H1 (cell line): ENCODE results near the gene ANXA1. TPM values are rescaled to one million over a fixed set of nuclear protein-coding genes. Genes with fewer than 3 reads are reported as not detected.

Experiments
- CTCF ChIA-PET: fragments of 300-600 bp; sonication (Branson Sonifier 250); formaldehyde crosslinking; loops from one replicate; lab custom pipeline; 2021; ENCODE audit not compliant: partially characterized antibody; lab: Charles Lee
- POLR2A ChIA-PET: fragments of 300-600 bp; sonication (Branson Sonifier 250); formaldehyde crosslinking; loops from one replicate; lab custom pipeline; 2021; ENCODE audit warnings: inconsistent platforms; ENCODE audit not compliant: partially characterized antibody; lab: Charles Lee
- DNase-seq, 2 experiments: peaks; one replicate each; pipeline versions ENCODE4 v3.0.0 to v3.0.0-alpha.2; 2010 to 2022; ENCODE audit warnings: low spot score in 2 of 2, low read depth in 1 of 2, mixed read lengths in 1 of 2
- FAIRE-seq: peaks from 2 replicates; lab custom pipeline; 2011; peaks lifted over from hg19 to GRCh38; lab: Jason Lieb, UNC
- H2AFZ ChIP-seq: 2 replicates; pipeline ENCODE4 v1.8.1; 2012; ENCODE audit warnings: low read length, inconsistent platforms
- H2AK5ac ChIP-seq: 2 replicates; pipeline ENCODE4 v1.6.1; 2013; ENCODE audit warnings: low read depth, low read length
- H2BK120ac ChIP-seq: replicated peaks from 2 replicates; pipeline ENCODE3; 2013; ENCODE audit warnings: low read depth, low read length, inconsistent platforms
- H2BK12ac ChIP-seq: 2 replicates; pipeline ENCODE4 v1.6.1; 2013; ENCODE audit warnings: low read depth, low read length
- H2BK15ac ChIP-seq: 2 replicates; pipeline ENCODE4 v1.6.1; 2013; ENCODE audit warnings: low read length
- H2BK20ac ChIP-seq: 2 replicates; pipeline ENCODE4 v1.6.1; 2013; ENCODE audit warnings: low read length
- H2BK5ac ChIP-seq: 2 replicates; pipeline ENCODE4 v1.6.1; 2013; ENCODE audit warnings: low read depth, low read length
- H3K14ac ChIP-seq: 2 replicates; pipeline ENCODE4 v1.6.1; 2013; ENCODE audit warnings: inconsistent platforms; ENCODE audit not compliant: insufficient read length
- H3K18ac ChIP-seq: 2 replicates; pipeline ENCODE4 v1.6.1; 2013; ENCODE audit warnings: low read length; ENCODE audit errors: extremely low read depth
- H3K23ac ChIP-seq: 2 replicates; pipeline ENCODE4 v1.6.1; 2013; ENCODE audit warnings: inconsistent platforms; ENCODE audit not compliant: insufficient read length
- H3K23me2 ChIP-seq: 2 replicates; pipeline ENCODE4 v1.6.1; 2013; ENCODE audit warnings: low read depth, low read length
- H3K27ac ChIP-seq: 2 replicates; pipeline ENCODE4 v1.6.1; 2011; ENCODE audit warnings: low read depth, low read length, inconsistent platforms
- H3K27me3 ChIP-seq, 4 experiments: replicated peaks in 1 of 4; 1 replicate in 1 of 4; 2 replicates in 3 of 4; pipeline versions ENCODE4 v1.6.1 to v1.8.1; 2011 to 2013; ENCODE audit warnings: low read length in 3 of 4, mild to moderate bottlenecking in 3 of 4, inconsistent platforms in 2 of 4, mixed read lengths in 2 of 4, moderate library complexity in 1 of 4; ENCODE audit not compliant: control insufficient read depth in 3 of 4, insufficient read depth in 3 of 4; ENCODE audit errors: extremely low read depth in 1 of 4
- H3K36me3 ChIP-seq, 4 experiments: 2 replicates each; pipeline versions ENCODE4 v1.6.1 to v1.8.1; 2011 to 2013; ENCODE audit warnings: mild to moderate bottlenecking in 4 of 4, low read length in 3 of 4, moderate library complexity in 2 of 4, control low read depth in 1 of 4, inconsistent platforms in 1 of 4; ENCODE audit not compliant: insufficient read depth in 4 of 4, control insufficient read depth in 2 of 4
- H3K4ac ChIP-seq: replicated peaks from 2 replicates; pipeline ENCODE3; 2013; ENCODE audit warnings: low read length, low read depth, mixed read lengths, inconsistent platforms; ENCODE audit not compliant: insufficient read length
- H3K4me1 ChIP-seq, 4 experiments: replicated peaks in 1 of 4; 1 replicate in 1 of 4; 2 replicates in 3 of 4; pipeline versions ENCODE4 v1.6.1 to v1.8.1; 2011 to 2013; ENCODE audit warnings: low read length in 3 of 4, inconsistent platforms in 2 of 4, mixed read lengths in 1 of 4; ENCODE audit not compliant: insufficient read depth in 4 of 4, control insufficient read depth in 3 of 4
- H3K4me2 ChIP-seq, 2 experiments: 2 replicates each; pipeline versions ENCODE4 v1.6.1 to v1.8.1; 2011 to 2013; ENCODE audit warnings: low read depth in 2 of 2, low read length in 2 of 2, control low read depth in 1 of 2, inconsistent platforms in 1 of 2, mild to moderate bottlenecking in 1 of 2; ENCODE audit not compliant: insufficient read depth in 1 of 2
- H3K4me3 ChIP-seq, 4 experiments: fragments of 200-600, 300-600 bp in 1 of 4; sonication (generic), shearing (Covaris generic), sonication (Bioruptor Twin) in 1 of 4; 2 replicates each; pipeline versions ENCODE4 v1.5.1 to v1.8.1; 2011 to 2016; ENCODE audit warnings: low read length in 4 of 4, low read depth in 3 of 4, control low read depth in 2 of 4, inconsistent platforms in 2 of 4, mild to moderate bottlenecking in 2 of 4, mixed read lengths in 1 of 4, moderate library complexity in 1 of 4; ENCODE audit not compliant: insufficient read depth in 2 of 4; ENCODE audit errors: extremely low read depth in 1 of 4
- H3K56ac ChIP-seq: replicated peaks from 2 replicates; pipeline ENCODE3; 2013; ENCODE audit warnings: low read depth, mild to moderate bottlenecking, mixed read lengths, low read length, inconsistent platforms; ENCODE audit not compliant: insufficient read length
- H3K79me1 ChIP-seq: 2 replicates; pipeline ENCODE4 v1.6.1; 2013; ENCODE audit warnings: low read depth, low read length, control low read depth
- H3K79me2 ChIP-seq, 2 experiments: 2 replicates each; pipeline versions ENCODE4 v1.6.1 to v1.8.1; 2012 to 2013; ENCODE audit warnings: low read length in 2 of 2, mild to moderate bottlenecking in 2 of 2, inconsistent platforms in 1 of 2; ENCODE audit not compliant: insufficient read depth in 2 of 2, control insufficient read depth in 1 of 2
- H3K9ac ChIP-seq, 4 experiments: replicated peaks in 1 of 4; 1 replicate in 1 of 4; 2 replicates in 3 of 4; pipeline versions ENCODE4 v1.6.1 to v1.8.1; 2011 to 2013; ENCODE audit warnings: low read depth in 3 of 4, low read length in 3 of 4, control low read depth in 2 of 4, mild to moderate bottlenecking in 2 of 4, moderate library complexity in 2 of 4, inconsistent platforms in 1 of 4; ENCODE audit errors: extremely low read depth in 1 of 4
- H3K9me3 ChIP-seq, 2 experiments: 2 replicates each; pipeline versions ENCODE4 v1.6.1 to v1.8.1; 2012 to 2013; ENCODE audit warnings: mild to moderate bottlenecking in 2 of 2, moderate library complexity in 2 of 2, control low read depth in 1 of 2, inconsistent platforms in 1 of 2, low read depth in 1 of 2, low read length in 1 of 2, mixed read lengths in 1 of 2; ENCODE audit not compliant: insufficient read depth in 2 of 2
- H4K20me1 ChIP-seq, 2 experiments: replicated peaks in 1 of 2; 2 replicates each; pipeline versions ENCODE3 to v1.8.1; 2011 to 2013; ENCODE audit warnings: inconsistent platforms in 2 of 2, low read length in 2 of 2, mild to moderate bottlenecking in 1 of 2; ENCODE audit not compliant: insufficient read depth in 2 of 2, control insufficient read depth in 1 of 2
- H4K5ac ChIP-seq: 2 replicates; pipeline ENCODE4 v1.6.1; 2013; ENCODE audit warnings: low read length, low read depth, mixed read lengths, inconsistent platforms; ENCODE audit not compliant: insufficient read length
- H4K8ac ChIP-seq: 2 replicates; pipeline ENCODE4 v1.8.0; 2013; ENCODE audit warnings: mild to moderate bottlenecking, moderate library complexity, low read length, inconsistent platforms; ENCODE audit not compliant: insufficient read depth; ENCODE audit errors: extremely low read depth
- H4K91ac ChIP-seq: replicated peaks from 2 replicates; pipeline ENCODE3; 2013; ENCODE audit warnings: low read length, mixed read lengths, inconsistent platforms; ENCODE audit not compliant: insufficient read length
- ATF3 ChIP-seq: IDR thresholded peaks from 2 replicates; pipeline ENCODE4 v1.6.1; 2011; ENCODE audit warnings: low read depth, mild to moderate bottlenecking, low read length; ENCODE audit not compliant: insufficient read depth
- EZH2 ChIP-seq: fragments of 200-600 bp; sonication (generic); IDR thresholded peaks from 2 replicates; pipeline ENCODE4 v1.7.1; 2012; ENCODE audit warnings: low read depth, mild to moderate bottlenecking, moderate library complexity, low read length, inconsistent platforms; ENCODE audit not compliant: severe bottlenecking
- NANOG ChIP-seq: IDR thresholded peaks from 2 replicates; pipeline ENCODE4 v1.6.1; 2011; ENCODE audit warnings: low read length, low read depth, mild to moderate bottlenecking, inconsistent platforms; ENCODE audit not compliant: insufficient read depth, poor library complexity, severe bottlenecking
- POLR2AphosphoS5 ChIP-seq: IDR thresholded peaks from 2 replicates; pipeline ENCODE4 v1.6.1; 2011; ENCODE audit warnings: low read depth, low read length
- RBBP5 ChIP-seq: IDR thresholded peaks from 2 replicates; pipeline ENCODE4 v1.7.1; 2012; ENCODE audit warnings: low read depth, mild to moderate bottlenecking, inconsistent platforms, low read length, moderate library complexity, borderline replicate concordance
- SAP30 ChIP-seq: fragments of 300-600 bp; sonication (generic); IDR thresholded peaks from 2 replicates; pipeline ENCODE4 v1.7.1; 2012; ENCODE audit warnings: low read length, moderate library complexity, mild to moderate bottlenecking, inconsistent platforms; ENCODE audit not compliant: insufficient read depth, insufficient replicate concordance
- SP2 ChIP-seq: IDR thresholded peaks from 2 replicates; pipeline ENCODE4 v1.6.1; 2012; ENCODE audit warnings: mild to moderate bottlenecking, low read length, inconsistent platforms
- SUZ12 ChIP-seq: fragments of 200-600 bp; sonication (generic); IDR thresholded peaks from 2 replicates; pipeline ENCODE4 v1.6.1; 2012; ENCODE audit warnings: mild to moderate bottlenecking, inconsistent platforms, low read length, moderate library complexity, mixed read lengths
- TAF1 ChIP-seq: IDR thresholded peaks from 2 replicates; pipeline ENCODE4 v1.6.1; 2011; ENCODE audit warnings: mild to moderate bottlenecking, low read depth, low read length
- YY1 ChIP-seq: IDR thresholded peaks from 2 replicates; pipeline ENCODE4 v1.6.1; 2011; ENCODE audit warnings: low read depth, mild to moderate bottlenecking, low read length
- WGBS, 2 experiments: shearing (Covaris generic) in 1 of 2; methylation state at CpG; one replicate each; pipeline versions ENCODE4 v1.1.6 to v1.1.7; 2013 to 2015; ENCODE audit warnings: low lambda C conversion rate in 2 of 2, mixed read lengths in 2 of 2, inconsistent platforms in 1 of 2, low coverage in 1 of 2, missing lambda C conversion rate in 1 of 2; ENCODE audit not compliant: insufficient replicate concordance in 2 of 2, insufficient coverage in 1 of 2, insufficient read length in 1 of 2; ENCODE audit errors: extremely low coverage in 1 of 2, missing lambda C conversion rate in 1 of 2; 5-methylcytosine and 5-hydroxymethylcytosine counted together
- polyA plus RNA-seq, 7 experiments: library from polyadenylated mRNA; depleted of rRNA in 3 of 7; stranded (reverse) in 5 of 7; unstranded in 2 of 7; fragments of >200 nt in 5 of 7; fragments of 200-250 nt in 2 of 7; gene quantifications; 1 replicate in 5 of 7; 2 replicates in 1 of 7; 4 replicates in 1 of 7; pipeline versions ENCODE4 v1.2.1 to v1.2.3, GENCODE V29; 2011 to 2013; ENCODE audit warnings: missing spikeins in 2 of 7, mixed read lengths in 2 of 7
- total RNA-seq: library from RNA; stranded (reverse); fragmentation: NEBNext Ultra II Directional; extraction: Animal tissue kit (Norgen Biotek cat#: 25700); gene quantifications from 2 replicates; pipeline ENCODE4 v1.2.1, GENCODE V29; 2021
- TF ChIP-seq, protein P1 (sequence below): IDR thresholded peaks from 2 replicates; pipeline ENCODE4 v1.6.1; 2012; ENCODE audit warnings: inconsistent platforms

The ANXA1 gene
- total and polyA plus RNA-seq, 2 of the 8 experiments (the other 6 are each of a cell fraction or from before 2014, with no cell fraction given): 0.71 to 5.7 TPM

DNA sequence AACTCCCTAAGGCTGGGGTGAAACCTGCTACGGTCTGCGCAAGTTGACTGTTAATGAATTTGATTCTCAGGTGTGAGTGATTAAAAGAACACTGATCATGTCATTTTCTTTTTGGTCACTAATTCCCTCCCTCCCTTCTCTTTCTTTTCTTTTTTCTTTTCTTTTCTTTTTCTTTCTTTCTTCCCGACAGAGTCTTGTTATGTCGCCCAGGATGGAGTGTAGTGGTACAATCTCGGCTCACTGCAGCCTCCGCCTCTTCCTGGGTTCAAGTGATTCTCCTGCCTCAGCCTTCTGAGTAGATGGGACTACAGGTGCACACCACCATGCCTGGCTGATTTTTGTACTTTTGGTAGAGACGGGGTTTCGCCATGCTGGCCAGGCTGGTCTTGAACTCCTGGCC is 2.6 kb downstream of the ANXA1 start:
- Histone ChIP-seq H4K5ac (no peak overlapping the region), H3K79me2 (no peaks in the 10 kb centered on the region), H2BK12ac (0 out of 2 replicates have a peak overlapping the region, but pooled peaks have one; percentile 35), H2AK5ac (no peak overlapping the region), H2AFZ (peak overlapping the region; percentile 61; the same call in 1 of the 2 replicates), H3K9ac (no peak overlapping the region), H3K27me3 (no peaks in the 10 kb centered on the region), H3K18ac (no peak overlapping the region), H3K14ac (no peak overlapping the region), H3K9me3 (no peaks in the 10 kb centered on the region), H2BK20ac (no peak overlapping the region), H4K20me1 (no peaks in the 10 kb centered on the region), H3K23me2 (no peaks in the 10 kb centered on the region), H3K4me1 (peaks cover 0 to 11% (median 5%) of the 10 kb centered on the region in 4 experiments; a peak in 4 of 7 replicates), H3K4me2 (no peak overlapping the region), H3K56ac (no peak overlapping the region), H3K27ac (no peak overlapping the region), H3K79me1 (no peaks in the 10 kb centered on the region), H3K4ac (no peak overlapping the region), H4K91ac (no peak overlapping the region), H2BK120ac (no peak overlapping the region), H2BK15ac (no peak overlapping the region), H3K36me3 (no peaks in the 10 kb centered on the region), H4K8ac (no peak overlapping the region), H3K4me3 (no peak overlapping the region), H2BK5ac (no peak overlapping the region), H3K23ac (no peak overlapping the region)
- DNase-seq (no peak), FAIRE-seq (no peak)
- 93% methylated on average over 8 of the region's 8 CpGs; no CpG with 5 or more reads in 1 of the 2 experiments for WGBS, 2 experiments
- CTCF ChIA-PET: interaction anchor here (1.8 kb wide), 1 partner anchor 46 kb away, joined by 4 read pairs; no protein-coding TSS in a partner anchor
- POLR2A ChIA-PET: no interaction called here
- TF ChIP-seq EZH2: no peak
- TF ChIP-seq RBBP5: no peak
- no peak for TF ChIP-seq ATF3
- no peak for TF ChIP-seq SUZ12
- no peak for TF ChIP-seq NANOG
- no peak for TF ChIP-seq SAP30
- TF ChIP-seq, protein P1, sequence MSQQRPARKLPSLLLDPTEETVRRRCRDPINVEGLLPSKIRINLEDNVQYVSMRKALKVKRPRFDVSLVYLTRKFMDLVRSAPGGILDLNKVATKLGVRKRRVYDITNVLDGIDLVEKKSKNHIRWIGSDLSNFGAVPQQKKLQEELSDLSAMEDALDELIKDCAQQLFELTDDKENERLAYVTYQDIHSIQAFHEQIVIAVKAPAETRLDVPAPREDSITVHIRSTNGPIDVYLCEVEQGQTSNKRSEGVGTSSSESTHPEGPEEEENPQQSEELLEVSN: no peak
- no peak for TF ChIP-seq POLR2AphosphoS5
- no peak for TF ChIP-seq YY1
- no peak for TF ChIP-seq SP2
- TF ChIP-seq TAF1: no peak
